Thymus (tissue), 11 donors: ENCODE measurements around the gene SPESP1. TPM values are rescaled to one million over a fixed set of nuclear protein-coding genes. Genes with fewer than 3 reads are reported as not detected.
"Not testable (repeated sequence)": the region's sequence is repeated elsewhere in the genome, so short reads cannot be mapped to it uniquely, and the experiment has no call there.

Experiments used
- DNase-seq, 9 donors: peaks; one replicate each; pipeline ENCODE4 v3.0.0-alpha.2; 2013; ENCODE audit warnings: low spot score in 9 of 9, low read depth in 6 of 9, missing footprints in 1 of 9
- H3K27ac ChIP-seq, 2 donors: one replicate each; pipeline ENCODE4 v1.5.1; 2013; ENCODE audit warnings: control low read depth in 1 of 2, low read depth in 1 of 2, low read length in 1 of 2, mild to moderate bottlenecking in 1 of 2, moderate library complexity in 1 of 2
- H3K27me3 ChIP-seq, 2 donors: one replicate each; pipeline ENCODE4 v1.5.1; 2013; ENCODE audit warnings: low read length in 1 of 2; ENCODE audit not compliant: control insufficient read depth in 2 of 2, insufficient read depth in 1 of 2
- H3K36me3 ChIP-seq, 2 donors: one replicate each; pipeline ENCODE4 v1.5.1; 2013; ENCODE audit warnings: low read length in 1 of 2, mild to moderate bottlenecking in 1 of 2, moderate library complexity in 1 of 2; ENCODE audit not compliant: control insufficient read depth in 2 of 2, insufficient read depth in 2 of 2
- H3K4me1 ChIP-seq, 2 donors: one replicate each; pipeline ENCODE4 v1.5.1; 2013; ENCODE audit warnings: low read length in 2 of 2; ENCODE audit not compliant: control insufficient read depth in 2 of 2, insufficient read depth in 2 of 2
- H3K4me3 ChIP-seq, 2 donors: one replicate each; pipeline ENCODE4 v1.5.1; 2013; ENCODE audit warnings: low read length in 2 of 2, control low read depth in 1 of 2, mild to moderate bottlenecking in 1 of 2
- H3K9me3 ChIP-seq, 2 donors: one replicate each; pipeline ENCODE4 v1.5.1; 2013; ENCODE audit warnings: low read length in 1 of 2, mild to moderate bottlenecking in 1 of 2; ENCODE audit not compliant: control insufficient read depth in 2 of 2, insufficient read depth in 1 of 2
- WGBS: extraction: QIAGEN DNeasy Blood & Tissue Kit; methylation state at CpG from one replicate; pipeline ENCODE4 v1.1.7; 2013; 5-methylcytosine and 5-hydroxymethylcytosine counted together
- polyA plus RNA-seq: library from polyadenylated mRNA; stranded (reverse); fragments of 200-250 nt; gene quantifications from one replicate; pipeline ENCODE4 v1.2.3, GENCODE V29; 2013
- total RNA-seq: library from RNA; stranded (reverse); fragments of 120-200 nt; gene quantifications from one replicate; pipeline ENCODE4 v1.2.4, GENCODE V29; 2013
- donor health status: healthy.

The SPESP1 gene
- total and polyA plus RNA-seq, 2 donors, result 3.7 to 3.8 TPM

DNA sequence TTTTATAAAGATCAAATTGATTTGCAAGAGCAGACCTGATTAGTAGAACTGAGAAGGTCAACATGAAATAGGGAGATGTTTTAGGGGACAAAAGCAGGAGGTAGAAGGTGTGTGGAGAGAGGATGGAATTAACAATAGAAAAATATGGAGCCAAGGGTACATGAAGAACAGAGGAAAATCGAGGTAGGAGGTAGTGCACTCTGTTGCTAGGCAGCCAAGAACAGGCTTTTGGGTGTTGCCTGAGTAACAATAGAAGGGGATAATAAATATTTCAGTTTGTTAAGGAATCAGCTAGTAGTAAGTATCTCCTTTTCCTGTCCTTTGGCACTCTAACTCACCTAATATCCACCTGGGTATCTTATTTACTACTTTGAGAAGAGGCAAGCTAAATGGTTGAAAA is 9.2 kb downstream of the SPESP1 start:
- no peaks in the 10 kb centered on the region for H3K27me3 ChIP-seq
- no peak for DNase-seq
- no peaks in the 10 kb centered on the region for H3K9me3 ChIP-seq
- H3K4me1 ChIP-seq, result no peaks in the 10 kb centered on the region
- H3K36me3 ChIP-seq, result no peaks in the 10 kb centered on the region
- WGBS, result 77% methylated on average over 1 of the region's 1 CpG
- H3K27ac ChIP-seq, result no peak overlapping the region
- no peak overlapping the region for H3K4me3 ChIP-seq

DNA sequence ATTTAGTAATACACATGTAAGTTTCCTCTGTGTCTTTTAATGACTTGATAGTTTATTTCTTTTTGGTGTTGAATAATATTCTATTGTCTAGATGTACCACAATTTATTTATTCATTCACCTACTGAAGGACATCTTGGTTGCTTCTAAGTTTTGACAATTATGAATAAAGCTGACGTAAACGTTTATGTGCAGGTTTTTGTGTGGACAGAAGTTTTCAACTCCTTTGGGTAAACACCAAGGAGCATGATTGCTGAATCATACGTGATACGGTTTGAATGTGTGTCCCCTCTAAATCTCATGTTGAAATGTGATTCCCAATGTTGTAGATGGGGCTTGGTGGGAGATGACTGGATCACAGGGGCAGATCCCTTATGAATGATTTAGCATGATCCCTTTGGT is 21.5 kb downstream of the SPESP1 start:
- no peak overlapping the region for H3K27ac ChIP-seq
- no peak for DNase-seq
- no peak overlapping the region for H3K4me3 ChIP-seq
- H3K36me3 ChIP-seq, result no peaks in the 10 kb centered on the region
- 97% methylated on average over 4 of the region's 4 CpGs for WGBS
- H3K27me3 ChIP-seq, result no peaks in the 10 kb centered on the region
- no peaks in the 10 kb centered on the region for H3K9me3 ChIP-seq
- H3K4me1 ChIP-seq, result no peaks in the 10 kb centered on the region

DNA sequence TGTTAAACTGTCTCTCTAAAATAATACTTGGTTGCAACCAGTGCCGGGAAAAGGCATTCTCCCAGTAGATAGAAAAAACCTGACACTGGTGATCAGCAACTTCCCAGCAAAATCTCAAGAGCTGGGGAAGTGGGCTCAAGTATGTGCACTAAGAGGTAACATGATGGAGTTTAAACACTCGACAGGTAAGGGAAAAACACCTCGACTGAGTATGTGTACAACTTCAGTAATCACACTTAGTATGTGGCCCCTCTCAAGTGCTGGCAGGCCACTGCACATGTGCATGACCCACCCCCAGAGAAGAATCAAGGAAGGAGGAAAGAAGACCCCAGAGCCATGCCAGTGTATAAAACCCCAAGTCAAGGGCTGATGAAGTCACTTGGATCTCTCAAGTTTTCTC is 27.4 kb downstream of the SPESP1 start:
- Histone ChIP-seq H3K27me3 (no peaks in the 10 kb centered on the region), H3K36me3 (no peaks in the 10 kb centered on the region), H3K4me1 (no peaks in the 10 kb centered on the region), H3K27ac (no peak overlapping the region), H3K9me3 (no peaks in the 10 kb centered on the region), H3K4me3 (no peak overlapping the region)
- 96% methylated on average over 3 of the region's 3 CpGs for WGBS
- DNase-seq, result no peak

DNA sequence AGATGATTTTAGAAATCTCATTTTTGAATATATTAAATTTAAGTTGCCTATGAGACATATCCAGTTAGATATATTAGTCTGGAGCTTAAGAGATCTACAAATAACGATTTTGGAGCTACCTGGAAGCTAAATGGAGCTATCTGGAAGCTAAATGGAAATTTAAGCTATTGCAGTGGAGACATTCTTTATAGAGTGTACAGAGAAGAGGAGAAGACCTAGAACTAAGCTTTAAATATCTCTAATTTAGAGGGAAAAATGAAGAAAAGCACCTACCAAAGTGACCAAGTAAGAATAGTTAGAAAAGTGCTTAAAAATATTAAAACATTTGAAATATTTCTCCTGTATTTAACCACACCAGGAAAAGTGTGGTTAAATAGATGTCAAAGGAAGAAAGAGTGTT is 28.3 kb downstream of the SPESP1 start:
- H3K4me3 ChIP-seq, result no peak overlapping the region
- H3K9me3 ChIP-seq, result no peaks in the 10 kb centered on the region
- no peak for DNase-seq
- no peak overlapping the region for H3K27ac ChIP-seq
- 77% methylated on average over 1 of the region's 1 CpG for WGBS
- H3K4me1 ChIP-seq, result no peaks in the 10 kb centered on the region
- no peaks in the 10 kb centered on the region for H3K36me3 ChIP-seq
- H3K27me3 ChIP-seq, result no peaks in the 10 kb centered on the region

DNA sequence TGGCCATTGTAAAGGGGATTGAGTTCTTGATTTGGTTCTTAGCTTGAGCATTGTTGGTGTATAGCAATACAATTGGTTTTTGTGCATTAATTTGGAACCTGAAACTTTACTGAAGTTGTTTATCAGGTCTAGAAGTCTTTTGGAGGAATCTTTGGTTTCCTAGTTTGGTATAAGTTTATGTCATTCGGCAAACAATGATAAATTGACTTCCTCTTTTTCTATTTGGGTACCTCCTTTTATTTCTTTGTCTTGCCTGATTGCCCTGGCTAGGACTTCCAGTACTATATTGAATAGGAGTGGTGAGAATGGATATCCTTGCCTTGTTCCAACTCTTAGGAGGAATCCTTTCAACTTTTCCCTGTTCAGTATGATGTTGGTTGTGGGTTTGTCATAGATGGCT is 32.1 kb downstream of the SPESP1 start:
- DNase-seq, result no peak
- WGBS, result 0% methylated on average over 1 of the region's 1 CpG
- Histone ChIP-seq H3K27ac (no peak overlapping the region), H3K4me1 (no peaks in the 10 kb centered on the region), H3K36me3 (no peaks in the 10 kb centered on the region), H3K9me3 (no peaks in the 10 kb centered on the region), H3K4me3 (no peak overlapping the region), H3K27me3 (no peaks in the 10 kb centered on the region)

DNA sequence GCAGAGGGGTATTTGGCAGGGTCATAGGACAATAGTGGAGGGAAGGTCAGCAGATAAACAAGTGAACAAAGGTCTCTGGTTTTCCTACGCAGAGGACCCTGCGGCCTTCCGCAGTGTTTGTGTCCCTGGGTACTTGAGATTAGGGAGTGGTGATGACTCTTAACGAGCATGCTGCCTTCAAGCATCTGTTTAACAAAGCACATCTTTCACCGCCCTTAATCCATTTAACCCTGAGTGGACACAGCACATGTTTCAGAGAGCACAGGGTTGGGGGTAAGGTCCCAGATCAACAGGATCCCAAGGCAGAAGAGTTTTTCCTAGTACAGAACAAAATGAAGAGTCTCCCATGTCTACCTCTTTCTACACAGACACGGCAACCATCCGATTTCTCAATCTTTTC is 33.4 kb downstream of the SPESP1 start:
- H3K27me3 ChIP-seq, H3K4me3 ChIP-seq, H3K4me1 ChIP-seq, H3K27ac ChIP-seq, H3K9me3 ChIP-seq, H3K36me3 ChIP-seq, DNase-seq: not testable (repeated sequence)
- 97% methylated on average over 6 of the region's 7 CpGs for WGBS

DNA sequence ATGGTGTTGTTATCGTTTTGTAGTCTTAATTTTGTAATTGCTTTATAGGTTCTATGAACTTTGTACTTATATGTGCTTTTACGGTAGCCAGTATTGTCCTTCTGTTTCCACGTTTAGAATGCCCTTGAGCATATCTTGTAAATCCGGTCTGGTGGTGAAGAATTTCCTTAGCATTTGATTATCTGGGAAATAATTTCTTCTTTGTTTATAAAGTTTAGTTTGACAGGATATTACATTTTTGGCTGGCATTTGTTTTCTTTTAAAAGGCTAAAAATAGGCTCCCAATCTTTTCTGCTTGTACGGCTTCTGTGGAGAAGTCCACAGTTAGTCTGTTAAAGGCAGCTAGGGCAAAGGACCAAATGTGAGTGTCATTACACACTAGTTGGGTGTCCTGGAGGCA is 36.7 kb downstream of the SPESP1 start:
- Histone ChIP-seq H3K9me3 (no peaks in the 10 kb centered on the region), H3K27ac (no peak overlapping the region), H3K36me3 (no peaks in the 10 kb centered on the region), H3K27me3 (no peaks in the 10 kb centered on the region), H3K4me3 (no peak overlapping the region), H3K4me1 (no peaks in the 10 kb centered on the region)
- no peak for DNase-seq
- 96% methylated on average over 5 of the region's 5 CpGs for WGBS

DNA sequence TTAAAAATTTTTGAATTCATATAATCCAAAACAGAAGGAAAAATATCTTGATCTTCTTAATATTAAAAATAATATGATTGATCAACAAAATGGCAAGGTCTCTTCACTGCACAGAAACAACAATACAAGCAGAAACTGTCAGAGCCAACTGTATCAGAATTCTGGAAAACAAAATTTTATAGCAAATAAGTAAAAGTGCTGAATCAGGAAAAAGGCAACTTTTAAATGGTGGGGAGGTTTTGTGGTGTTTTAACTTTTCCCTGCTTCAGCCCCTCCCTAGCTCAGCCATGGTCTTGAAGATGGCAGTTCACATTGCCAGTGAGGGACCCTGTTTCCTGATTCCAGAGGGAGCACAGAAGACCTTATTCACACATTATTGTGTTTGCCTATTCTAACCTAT is 37.6 kb downstream of the SPESP1 start:
- no peaks in the 10 kb centered on the region for H3K36me3 ChIP-seq
- no peak overlapping the region for H3K27ac ChIP-seq
- no peaks in the 10 kb centered on the region for H3K9me3 ChIP-seq

DNA sequence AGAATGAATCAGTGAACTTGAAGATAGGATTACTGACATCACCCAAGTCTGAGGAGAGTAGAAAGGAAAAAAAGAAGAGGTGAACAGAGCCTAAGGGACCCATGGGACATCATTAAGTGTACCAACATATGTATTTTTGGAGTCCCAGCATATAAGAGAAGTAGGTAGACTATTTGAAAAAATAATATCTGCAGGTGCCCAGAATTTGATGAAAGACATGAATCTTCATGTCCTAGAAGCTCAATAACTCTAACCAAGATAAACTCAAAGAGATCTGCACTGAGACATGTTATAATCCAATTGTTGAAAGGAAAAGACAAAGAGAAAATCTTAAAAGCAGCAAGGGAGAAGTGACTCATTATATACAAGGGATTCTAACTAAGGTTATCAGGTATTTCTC is 39.0 kb downstream of the SPESP1 start:
- Histone ChIP-seq H3K4me1 (no peaks in the 10 kb centered on the region), H3K27ac (no peak overlapping the region), H3K27me3 (no peaks in the 10 kb centered on the region), H3K9me3 (no peaks in the 10 kb centered on the region), H3K4me3 (no peak overlapping the region), H3K36me3 (no peaks in the 10 kb centered on the region)
- DNase-seq, result no peak

More for the DNA sequence above, 37.6 kb downstream of the SPESP1 start:
- Histone ChIP-seq H3K4me1 (no peaks in the 10 kb centered on the region), H3K27me3 (no peaks in the 10 kb centered on the region), H3K4me3 (no peak overlapping the region)
- no peak for DNase-seq
